GM12878 (cell line): ENCODE results near the gene IZUMO1. TPM values are rescaled to one million over a fixed set of nuclear protein-coding genes. Genes with fewer than 3 reads are reported as not detected.
"Not testable (repeated sequence)": the region's sequence is repeated elsewhere in the genome, so short reads cannot be mapped to it uniquely, and the experiment has no call there.

Experiments used
- ATAC-seq: fragments of 200-7000 bp; cut with Tn5 transposase; 3 replicates; pipeline ENCODE4 v1.9.1; 2020; ENCODE audit warnings: mild to moderate bottlenecking, moderate library complexity
- BruUV-seq: library from RNA; stranded (reverse); fragments of 400-500 nt; replicated peaks from 2 replicates; lab custom pipeline; 2021; lab: Mats Ljungman, UMichigan
- CTCF ChIA-PET: fragments of 300-600 bp; sonication (Branson Sonifier 250); formaldehyde crosslinking; extraction: SDS; loops from one replicate; lab custom pipeline; 2021; ENCODE audit warnings: inconsistent platforms; lab: Yijun Ruan, JAX
- POLR2A ChIA-PET: fragments of 350-600 bp; formaldehyde crosslinking; extraction: SDS; loops from one replicate; lab custom pipeline; 2021; ENCODE audit warnings: inconsistent platforms; lab: Charles Lee
- RAD21 ChIA-PET: fragments of 300-600 bp; sonication (Branson Sonifier 250); formaldehyde crosslinking; loops from one replicate; lab custom pipeline; 2023; ENCODE audit warnings: antibody characterized with exemption; ENCODE audit not compliant: unreplicated experiment; lab: Charles Lee
- SMC1A ChIA-PET: fragments of 300-600 bp; sonication (Branson Sonifier 250); formaldehyde crosslinking; loops from one replicate; lab custom pipeline; 2023; ENCODE audit not compliant: unreplicated experiment, uncharacterized antibody; lab: Charles Lee
- DNase-seq: peaks from one replicate; pipeline ENCODE4 v3.0.0-alpha.2; 2011; ENCODE audit warnings: low read depth, low spot score
- FAIRE-seq: peaks from 3 replicates; lab custom pipeline; 2011; peaks lifted over from hg19 to GRCh38; lab: Jason Lieb, UNC
- H2AFZ ChIP-seq: 2 replicates; pipeline ENCODE4 v1.6.0; 2011; ENCODE audit warnings: low read depth, low read length, control low read depth; ENCODE audit not compliant: control insufficient read depth
- H3K27ac ChIP-seq: 2 replicates; pipeline ENCODE4 v1.5.1; 2011; ENCODE audit warnings: control low read depth; ENCODE audit not compliant: control insufficient read depth, insufficient read depth
- H3K27me3 ChIP-seq, 2 experiments: replicated peaks in 1 of 2; 2 replicates each; pipeline versions ENCODE4 v1.6.0 to v1.6.1; 2011; ENCODE audit warnings: low read length in 1 of 2; ENCODE audit not compliant: control insufficient read depth in 2 of 2, insufficient read depth in 2 of 2
- H3K36me3 ChIP-seq, 2 experiments: 2 replicates each; pipeline ENCODE4 v1.5.1; 2011; ENCODE audit warnings: low read length in 1 of 2; ENCODE audit not compliant: control insufficient read depth in 2 of 2, insufficient read depth in 2 of 2
- H3K4me1 ChIP-seq: 2 replicates; pipeline ENCODE4 v1.6.1; 2011; ENCODE audit warnings: mild to moderate bottlenecking, low read length, moderate library complexity, mixed read lengths; ENCODE audit not compliant: control insufficient read depth, insufficient read depth
- H3K4me2 ChIP-seq: 2 replicates; pipeline ENCODE4 v1.6.0; 2011; ENCODE audit warnings: control low read depth; ENCODE audit not compliant: control insufficient read depth, insufficient read depth
- H3K4me3 ChIP-seq: fragments of 200-600 bp; sonication (generic); 2 replicates; pipeline ENCODE4 v1.5.1; 2016
- H3K79me2 ChIP-seq: 2 replicates; pipeline ENCODE4 v1.6.0; 2011; ENCODE audit warnings: low read length; ENCODE audit not compliant: control insufficient read depth, insufficient read depth
- H3K9ac ChIP-seq: 2 replicates; pipeline ENCODE4 v1.8.0; 2011; ENCODE audit warnings: low read length, control low read depth, mixed read lengths; ENCODE audit not compliant: control insufficient read depth, insufficient read depth
- H3K9me3 ChIP-seq: replicated peaks from 3 replicates; pipeline ENCODE4 v1.5.1; 2011; ENCODE audit warnings: mild to moderate bottlenecking, low read length; ENCODE audit not compliant: control insufficient read depth, insufficient read depth
- H4K20me1 ChIP-seq: 2 replicates; pipeline ENCODE4 v1.6.0; 2011; ENCODE audit not compliant: control insufficient read depth, insufficient read depth
- TAF1 ChIP-seq: IDR thresholded peaks from 2 replicates; pipeline ENCODE4 v1.6.1; 2011; ENCODE audit warnings: mild to moderate bottlenecking, low read depth, low read length, borderline replicate concordance
- WGBS: methylation state at CpG from one replicate; pipeline ENCODE4 v1.1.6; 2016; ENCODE audit warnings: low lambda C conversion rate; ENCODE audit not compliant: insufficient replicate concordance, insufficient coverage; ENCODE audit errors: missing lambda C conversion rate; 5-methylcytosine and 5-hydroxymethylcytosine counted together
- in situ Hi-C: fragments of 300-500 bp; cut with MboI; formaldehyde crosslinking; loops from 9 replicates; pipeline ENCODE4 v1.14.3; 2018; ENCODE audit warnings: mixed read lengths
- intact Hi-C: fragments of 100-400 bp; cut with micrococcal nuclease; formaldehyde crosslinking; loops from one replicate; pipeline ENCODE4 v1.14.2; 2022; ENCODE audit not compliant: unreplicated experiment
- polyA plus RNA-seq, 11 experiments: library from polyadenylated mRNA; depleted of rRNA in 4 of 11; unstranded in 6 of 11; stranded (reverse) in 5 of 11; fragments of >200 nt; fragmentation: Nextera tagmentation in 4 of 11; fragmentation: Illumina TruSeq in 1 of 11; extraction: Ambion mirVana in 4 of 11; extraction: Trizol in 1 of 11; gene quantifications; 1 replicate in 1 of 11; 2 replicates in 10 of 11; pipeline versions ENCODE4 v1.2.1 to v1.2.3, GENCODE V29; 2011 to 2016; ENCODE audit warnings: inconsistent platforms in 2 of 11, missing spikeins in 2 of 11, low read depth in 1 of 11
- total RNA-seq, 4 experiments: library from RNA; depleted of rRNA in 3 of 4; stranded (reverse); fragments of >200 nt in 3 of 4; fragmentation: Illumina TruSeq in 1 of 4; extraction: Trizol in 1 of 4; gene quantifications; 2 replicates each; pipeline versions ENCODE4 v1.2.1 to v1.2.3, GENCODE V29; 2013 to 2021

IZUMO1 gene
- total and polyA plus RNA-seq, 10 of the 15 experiments (the other 5 are each of a cell fraction or from before 2014, with no cell fraction given): not detected

DNA sequence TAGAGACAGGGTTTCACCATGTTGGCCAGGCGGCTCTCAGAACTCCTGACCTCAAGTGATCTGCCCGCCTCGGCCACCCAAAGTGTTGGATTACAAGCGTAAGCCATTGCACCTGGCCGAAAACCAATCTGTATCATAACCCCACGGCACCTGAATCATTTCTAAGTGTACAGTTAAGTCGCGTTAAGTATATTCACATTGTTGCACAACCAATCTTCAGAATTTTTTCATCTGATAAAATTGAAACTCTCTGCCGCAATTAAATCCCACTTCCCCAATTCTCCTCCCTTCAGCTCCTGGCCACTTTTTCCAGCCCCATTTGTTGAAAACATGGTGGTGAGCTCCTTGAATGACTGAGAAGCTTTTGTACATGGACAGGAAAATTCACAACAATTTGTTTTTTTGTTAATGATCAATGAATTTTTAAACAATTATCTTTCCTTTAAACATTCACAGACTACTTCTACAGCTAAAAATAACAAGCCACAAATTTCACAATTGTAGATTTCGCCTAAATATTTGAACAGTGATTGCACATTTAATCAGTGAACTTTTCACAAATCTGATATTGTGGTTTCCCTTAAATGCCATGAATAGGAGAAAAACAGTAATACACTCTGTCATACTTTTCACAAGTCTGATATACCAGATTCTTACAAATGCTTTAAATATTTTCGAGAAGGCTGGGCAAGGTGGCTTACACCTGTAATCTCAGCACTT lies 22.4 kb upstream of the IZUMO1 start (continued):
- no peak for TF ChIP-seq TAF1

DNA sequence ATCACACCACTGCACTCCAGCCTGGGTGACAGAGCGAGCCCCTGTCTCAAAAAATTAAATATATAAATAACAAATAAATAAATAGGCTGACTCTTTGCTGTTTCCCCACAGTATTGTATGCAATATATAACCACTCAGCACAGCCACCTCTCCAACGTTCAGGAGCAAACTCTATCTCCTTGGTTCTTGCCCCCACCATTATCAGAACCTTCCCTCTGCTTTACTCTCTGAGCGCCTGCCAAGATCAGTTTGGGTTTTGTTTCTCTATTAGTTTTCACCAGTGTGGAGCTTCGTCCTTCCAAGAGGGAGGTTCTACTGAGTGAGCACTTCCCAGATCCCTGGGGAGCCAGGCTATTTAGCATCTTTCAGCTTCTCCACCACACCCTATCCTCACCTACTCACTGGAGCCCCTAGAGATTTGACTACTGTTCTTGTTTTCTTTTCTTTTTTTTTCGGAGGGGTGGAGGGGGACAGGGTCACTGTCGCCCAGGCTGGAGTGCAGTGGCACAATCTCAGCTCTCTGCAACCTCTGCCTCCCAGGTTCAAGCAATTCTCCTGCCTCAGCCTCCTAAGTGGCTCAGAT lies 21.6 kb upstream of the IZUMO1 start:
- ATAC-seq, H3K36me3 ChIP-seq, POLR2A ChIA-PET, BruUV-seq, SMC1A ChIA-PET, H3K27ac ChIP-seq, intact Hi-C loops, H3K4me2 ChIP-seq, DNase-seq, H3K79me2 ChIP-seq, H3K27me3 ChIP-seq, H3K9ac ChIP-seq, H3K4me3 ChIP-seq, CTCF ChIA-PET, FAIRE-seq, H2AFZ ChIP-seq, in situ Hi-C loops, H3K4me1 ChIP-seq, H4K20me1 ChIP-seq, H3K9me3 ChIP-seq: not testable (repeated sequence)
- 10% methylated on average over 5 of the region's 6 CpGs for WGBS
- RAD21 ChIA-PET: interaction anchor here (0.6 kb wide), 1 partner anchor 230 kb away, joined by 3 read pairs; no protein-coding TSS in a partner anchor

DNA sequence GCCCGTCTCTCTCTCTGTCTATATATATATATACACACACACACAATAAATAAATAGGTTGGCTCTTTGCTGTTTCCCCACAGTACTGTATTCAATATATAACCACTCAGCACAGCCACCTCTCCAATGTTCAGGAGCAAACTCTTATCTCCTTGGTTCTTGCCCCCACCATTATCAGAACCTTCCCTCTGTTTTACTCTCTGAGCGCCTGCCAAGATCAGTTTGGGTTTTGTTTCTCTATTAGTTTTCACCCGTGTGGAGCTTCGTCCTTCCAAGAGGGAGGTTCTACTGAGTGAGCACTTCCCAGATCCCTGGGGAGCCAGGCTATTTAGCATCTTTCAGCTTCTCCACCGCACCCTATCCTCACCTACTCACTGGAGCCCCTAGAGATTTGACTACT lies 19.1 kb upstream of the IZUMO1 start:
- WGBS: 4% methylated on average over 5 of the region's 5 CpGs
- BruUV-seq, H3K36me3 ChIP-seq, H3K27ac ChIP-seq, H3K79me2 ChIP-seq, SMC1A ChIA-PET, H3K4me1 ChIP-seq, H3K4me3 ChIP-seq, H3K27me3 ChIP-seq, H3K4me2 ChIP-seq, CTCF ChIA-PET, H3K9ac ChIP-seq, intact Hi-C loops, H2AFZ ChIP-seq, H4K20me1 ChIP-seq, FAIRE-seq, H3K9me3 ChIP-seq, DNase-seq, ATAC-seq, in situ Hi-C loops: not testable (repeated sequence)
- RAD21 ChIA-PET: interaction anchor here (0.6 kb wide), 2 partner anchors 204 to 300 kb away, joined by 3 read pairs; no protein-coding TSS in a partner anchor
- POLR2A ChIA-PET: interaction anchor here (0.6 kb wide), 1 partner anchor 103 kb away, joined by 4 read pairs; the partner anchor contains the start of gene PLEKHA4
